AG04450 (cell line): ENCODE measurements around the gene MYO9B. TPM values are rescaled to one million over a fixed set of nuclear protein-coding genes. Genes with fewer than 3 reads are reported as not detected.

ENCODE experiments used
- CTCF ChIA-PET: fragments of 300-600, 350-600 bp; formaldehyde crosslinking; extraction: SDS; loops from one replicate; lab custom pipeline; 2022; ENCODE audit warnings: antibody characterized with exemption, inconsistent platforms; lab: Charles Lee
- POLR2A ChIA-PET: fragments of 350-600 bp; formaldehyde crosslinking; extraction: SDS; loops from one replicate; lab custom pipeline; 2021; ENCODE audit warnings: antibody characterized with exemption, inconsistent platforms; lab: Yijun Ruan, JAX
- DNase-seq: peaks from one replicate; pipeline ENCODE4 v3.0.0-alpha.2; 2011; ENCODE audit warnings: low read depth, low spot score
- H3K27ac ChIP-seq: one replicate; pipeline ENCODE4 v1.5.1; 2012; ENCODE audit warnings: low read depth, low read length, control low read depth
- H3K27me3 ChIP-seq: one replicate; pipeline ENCODE4 v1.6.0; 2012; ENCODE audit warnings: low read length; ENCODE audit not compliant: control insufficient read depth, insufficient read depth
- H3K4me3 ChIP-seq: 2 replicates; pipeline ENCODE4 v1.5.1; 2011; ENCODE audit warnings: mild to moderate bottlenecking, low read depth, low read length, control low read depth
- H3K9me3 ChIP-seq: 2 replicates; pipeline ENCODE4 v1.5.1; 2012; ENCODE audit warnings: low read length; ENCODE audit not compliant: control insufficient read depth, insufficient read depth
- polyA plus RNA-seq: library from polyadenylated mRNA; depleted of rRNA; stranded (reverse); fragments of >200 nt; gene quantifications from 2 replicates; pipeline ENCODE4 v1.2.3, GENCODE V29; 2011
- TF ChIP-seq, protein P1 (sequence below): IDR thresholded peaks from 2 replicates; pipeline ENCODE4 v1.5.1; 2011; ENCODE audit warnings: low read depth, low read length, control low read depth, inconsistent platforms

Gene MYO9B
- polyA plus RNA-seq, 1 experiment: 34.5 TPM

DNA sequence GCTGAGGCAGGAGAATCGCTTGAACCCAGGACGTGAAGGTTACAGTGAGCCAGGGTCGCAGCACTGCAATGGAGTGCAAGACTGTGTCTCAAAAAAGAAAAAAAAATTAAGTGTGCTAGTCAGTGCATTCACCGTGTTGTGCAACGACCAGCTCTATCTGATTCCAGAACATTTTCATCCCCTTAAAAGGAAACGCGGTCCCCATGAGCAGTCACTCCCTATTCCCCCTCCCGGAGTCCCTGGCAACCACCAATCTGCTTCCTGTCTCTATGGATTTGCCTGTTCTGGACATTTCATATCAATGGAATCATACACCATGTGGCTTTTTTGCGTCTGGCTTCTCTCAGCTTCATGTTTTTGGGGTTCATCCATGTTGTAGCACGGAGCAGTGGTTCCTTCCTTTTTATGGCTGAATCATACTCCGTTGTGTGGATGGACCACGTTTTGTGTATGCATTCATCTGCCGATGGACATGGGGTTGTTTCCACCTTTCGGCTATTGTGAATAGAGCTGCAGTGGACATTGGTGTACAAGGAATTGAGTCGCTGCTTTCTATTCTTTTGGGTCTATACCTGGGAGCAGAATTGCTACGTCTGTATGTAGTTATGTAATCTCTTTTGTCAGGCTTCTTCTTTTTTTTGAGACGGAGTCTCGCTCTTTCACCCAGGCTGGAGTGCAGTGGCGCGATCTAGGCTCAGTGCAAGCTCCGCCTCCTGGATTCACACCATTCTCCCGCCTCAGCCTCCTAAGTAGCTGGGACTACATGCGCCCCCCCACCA lies 19.8 kb downstream of the MYO9B start:
- Histone ChIP-seq H3K4me3 (no peak overlapping the region), H3K9me3 (peaks cover 6% of the 10 kb centered on the region; the same call in 1 of the 2 replicates), H3K27ac (no peak overlapping the region), H3K27me3 (no peaks in the 10 kb centered on the region)
- TF ChIP-seq, protein P1, sequence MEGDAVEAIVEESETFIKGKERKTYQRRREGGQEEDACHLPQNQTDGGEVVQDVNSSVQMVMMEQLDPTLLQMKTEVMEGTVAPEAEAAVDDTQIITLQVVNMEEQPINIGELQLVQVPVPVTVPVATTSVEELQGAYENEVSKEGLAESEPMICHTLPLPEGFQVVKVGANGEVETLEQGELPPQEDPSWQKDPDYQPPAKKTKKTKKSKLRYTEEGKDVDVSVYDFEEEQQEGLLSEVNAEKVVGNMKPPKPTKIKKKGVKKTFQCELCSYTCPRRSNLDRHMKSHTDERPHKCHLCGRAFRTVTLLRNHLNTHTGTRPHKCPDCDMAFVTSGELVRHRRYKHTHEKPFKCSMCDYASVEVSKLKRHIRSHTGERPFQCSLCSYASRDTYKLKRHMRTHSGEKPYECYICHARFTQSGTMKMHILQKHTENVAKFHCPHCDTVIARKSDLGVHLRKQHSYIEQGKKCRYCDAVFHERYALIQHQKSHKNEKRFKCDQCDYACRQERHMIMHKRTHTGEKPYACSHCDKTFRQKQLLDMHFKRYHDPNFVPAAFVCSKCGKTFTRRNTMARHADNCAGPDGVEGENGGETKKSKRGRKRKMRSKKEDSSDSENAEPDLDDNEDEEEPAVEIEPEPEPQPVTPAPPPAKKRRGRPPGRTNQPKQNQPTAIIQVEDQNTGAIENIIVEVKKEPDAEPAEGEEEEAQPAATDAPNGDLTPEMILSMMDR: no peak
- DNase-seq: no peak
- ChIA-PET CTCF (interaction anchor here (1.1 to 1.3 kb wide), 2 partner anchors 10 to 56 kb away, joined by 3 to 5 read pairs; no protein-coding TSS in a partner anchor), POLR2A (interaction anchor here (0.8 kb wide), 1 partner anchor 13 kb away, joined by 3 read pairs; no protein-coding TSS in a partner anchor)

DNA sequence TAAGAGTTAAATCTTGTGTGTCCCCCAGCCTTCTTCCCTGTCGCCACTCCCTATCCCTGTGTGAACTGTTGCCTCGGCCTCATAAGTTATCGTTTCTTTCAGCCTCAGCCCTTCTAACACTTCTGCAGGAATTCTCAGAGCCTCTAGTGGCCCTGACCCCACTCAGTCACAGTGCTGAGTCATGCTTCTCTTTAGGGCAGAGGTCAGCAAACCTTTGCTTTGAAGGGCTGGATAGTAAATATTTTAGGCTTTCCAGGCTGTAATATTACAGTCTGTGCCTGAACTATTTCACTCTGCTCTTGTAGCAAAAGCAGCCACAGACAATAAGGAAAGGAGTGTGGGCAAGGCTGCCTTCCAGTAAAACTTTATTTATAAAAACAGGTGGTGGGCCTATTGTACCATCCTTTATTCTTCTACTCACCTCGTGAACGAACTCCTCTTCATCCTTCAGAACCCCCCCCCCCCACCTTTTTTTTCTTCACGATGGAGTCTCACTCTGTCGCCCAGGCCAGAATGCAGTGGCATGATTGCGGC lies 22.1 kb downstream of the MYO9B start:
- peaks cover 16% of the 10 kb centered on the region; the same call in 1 of the 2 replicates for H3K9me3 ChIP-seq
- DNase-seq: no peak
- peak overlapping the region; percentile 65 for H3K27ac ChIP-seq
- ChIA-PET CTCF (no interaction called here), POLR2A (interaction anchor here (0.7 to 1.2 kb wide), 3 partner anchors 11 to 117 kb away, joined by 3 to 4 read pairs (median 4); partner anchors contain the start of gene USE1)
- H3K27me3 ChIP-seq: no peaks in the 10 kb centered on the region
- H3K4me3 ChIP-seq: no peak overlapping the region
- TF ChIP-seq, protein P1: no peak

DNA sequence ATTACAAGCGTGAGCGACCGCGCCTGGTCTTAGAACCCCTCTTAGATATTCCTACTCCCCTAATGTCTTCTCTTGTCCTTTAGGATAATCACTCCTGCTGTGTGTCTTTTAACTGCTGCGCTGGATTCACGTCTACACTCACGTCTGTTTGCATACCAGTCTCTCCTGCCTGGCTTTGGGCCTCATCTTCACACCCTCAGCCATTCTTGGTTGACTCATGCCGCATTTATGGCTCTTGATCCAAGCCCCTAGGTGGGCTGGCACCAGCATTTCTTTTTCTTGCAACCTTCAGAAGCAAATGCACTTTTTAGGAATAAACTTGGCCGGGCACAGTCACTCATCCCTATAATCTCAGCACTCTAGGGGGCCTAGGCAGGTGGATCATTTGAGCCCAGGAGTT lies 22.7 kb downstream of the MYO9B start:
- TF ChIP-seq, protein P1: no peak
- CTCF ChIA-PET: no interaction called here
- H3K27ac ChIP-seq: no peak overlapping the region

DNA sequence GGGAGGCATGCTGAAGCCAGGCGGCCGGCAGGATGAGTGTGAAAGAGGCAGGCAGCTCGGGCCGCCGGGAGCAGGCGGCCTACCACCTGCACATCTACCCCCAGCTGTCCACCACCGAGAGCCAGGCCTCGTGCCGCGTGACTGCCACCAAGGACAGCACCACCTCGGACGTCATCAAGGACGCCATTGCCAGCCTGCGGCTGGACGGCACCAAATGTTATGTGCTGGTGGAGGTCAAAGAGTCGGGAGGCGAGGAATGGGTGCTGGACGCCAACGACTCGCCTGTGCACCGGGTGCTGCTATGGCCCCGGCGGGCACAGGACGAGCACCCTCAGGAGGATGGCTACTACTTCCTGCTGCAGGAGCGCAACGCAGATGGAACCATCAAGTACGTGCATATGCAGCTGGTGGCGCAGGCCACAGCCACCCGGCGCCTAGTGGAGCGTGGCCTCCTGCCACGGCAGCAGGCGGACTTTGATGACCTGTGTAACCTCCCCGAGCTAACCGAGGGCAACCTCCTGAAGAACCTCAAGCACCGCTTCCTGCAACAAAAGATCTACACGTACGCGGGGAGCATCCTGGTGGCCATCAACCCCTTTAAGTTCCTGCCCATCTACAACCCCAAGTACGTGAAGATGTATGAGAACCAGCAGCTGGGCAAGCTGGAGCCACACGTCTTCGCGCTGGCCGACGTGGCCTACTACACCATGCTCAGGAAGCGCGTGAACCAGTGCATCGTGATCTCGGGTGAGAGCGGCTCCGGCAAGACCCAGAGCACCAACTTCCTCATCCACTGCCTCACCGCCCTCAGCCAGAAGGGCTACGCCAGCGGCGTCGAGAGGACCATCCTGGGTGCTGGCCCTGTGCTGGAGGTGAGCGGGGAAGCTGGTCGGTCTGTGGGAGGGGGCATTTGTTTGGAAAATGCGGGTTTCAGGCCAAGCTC lies 26.4 kb downstream of the MYO9B start:
- CTCF ChIA-PET: interaction anchor here (1.4 kb wide), 1 partner anchor 25 kb away, joined by 3 read pairs; no protein-coding TSS in a partner anchor
- DNase-seq: no peak
- TF ChIP-seq, protein P1: no peak
- no peak overlapping the region for H3K27ac ChIP-seq
- no peak overlapping the region for H3K4me3 ChIP-seq
- no peaks in the 10 kb centered on the region for H3K27me3 ChIP-seq
- POLR2A ChIA-PET: interaction anchor here (0.6 to 0.7 kb wide), 3 partner anchors 13 to 139 kb away, joined by 3 to 4 read pairs (median 4); no protein-coding TSS in a partner anchor
- H3K9me3 ChIP-seq: peaks cover 11% of the 10 kb centered on the region; the same call in 1 of the 2 replicates

More for the DNA sequence above, 22.7 kb downstream of the MYO9B start:
- Histone ChIP-seq H3K27me3 (no peaks in the 10 kb centered on the region), H3K9me3 (peaks cover 16% of the 10 kb centered on the region; the same call in 1 of the 2 replicates), H3K4me3 (no peak overlapping the region)
- POLR2A ChIA-PET: no interaction called here
- no peak for DNase-seq
